Measurements from ENCODE around the gene DRC7.

GRCh38 chr16:57758331-57759117 lies 63.9 kb downstream of the DRC7 start:
- TF ChIP-seq ZNF121 (CRISPR knock-in tag; conservative IDR thresholded peaks at IDR 0.05) (no peak), FOXP4 (CRISPR knock-in tag; IDR thresholded peaks at IDR 0.05; ENCODE audit: borderline replicate concordance) (no peak), BRF2 (IDR thresholded peaks at IDR 0.05; ENCODE audit: borderline replicate concordance, insufficient read depth, insufficient read length) (no peak), CBX1 (IDR thresholded peaks at IDR 0.05; ENCODE audit: low read depth) (no peak), NR1H2 (CRISPR knock-in tag; IDR thresholded peaks at IDR 0.05) (no peak), POLR2A (conservative IDR thresholded peaks at IDR 0.05) (no peak), STAT6 (CRISPR knock-in tag; IDR thresholded peaks at IDR 0.05) (no peak), KAT7 (CRISPR knock-in tag; IDR thresholded peaks at IDR 0.05; ENCODE audit: borderline replicate concordance) (no peak), PCBP1 (IDR thresholded peaks at IDR 0.05; ENCODE audit: low read depth, low read length, poor library complexity, severe bottlenecking) (no peak), SIRT6 (IDR thresholded peaks at IDR 0.05; ENCODE audit: low read depth, low read length) (no peak), SMARCC2 (IDR thresholded peaks at IDR 0.05; ENCODE audit: low read depth) (no peak), BHLHE40 (IDR thresholded peaks at IDR 0.05; ENCODE audit: low read length) (no peak), CTCF (IDR thresholded peaks at IDR 0.05 in 2 of 3, conservative IDR thresholded peaks at IDR 0.05 in 1 of 3; ENCODE audit: insufficient read depth in 2 of 3, low read depth in 1 of 3, low read length in 3 of 3) (no peak)
